Progenitor cell of endocrine pancreas (in vitro differentiated cells): ENCODE measurements around the gene STAT4. TPM values are rescaled to one million over a fixed set of nuclear protein-coding genes. Genes with fewer than 3 reads are reported as not detected.
A peak's percentile ranks its signal among the peaks of the same experiment; 100 is the strongest.

Experiments
- DNase-seq: peaks from one replicate; pipeline ENCODE4 v3.0.0; 2021; ENCODE audit warnings: low spot score; ENCODE audit not compliant: unreplicated experiment
- H3K27ac Mint-ChIP-seq: 2 replicates; pipeline ENCODE4 v1.8.0; 2021; ENCODE audit warnings: mild to moderate bottlenecking, moderate library complexity, mixed read lengths
- H3K27me3 Mint-ChIP-seq: 2 replicates; pipeline ENCODE4 v1.8.0; 2021; ENCODE audit warnings: mixed read lengths
- H3K36me3 Mint-ChIP-seq: 2 replicates; pipeline ENCODE4 v1.8.0; 2022; ENCODE audit warnings: mixed read lengths; ENCODE audit not compliant: insufficient read depth
- H3K4me1 Mint-ChIP-seq: 2 replicates; pipeline ENCODE4 v1.8.0; 2021; ENCODE audit warnings: low read depth, mixed read lengths
- H3K4me3 Mint-ChIP-seq: 2 replicates; pipeline ENCODE4 v1.8.0; 2021; ENCODE audit warnings: low read depth, mild to moderate bottlenecking, moderate library complexity, mixed read lengths
- H3K9me3 Mint-ChIP-seq: 2 replicates; pipeline ENCODE4 v1.8.0; 2021; ENCODE audit warnings: low read depth, mixed read lengths
- total RNA-seq: library from RNA; stranded (reverse); gene quantifications from 2 replicates; pipeline ENCODE4 v1.2.1, GENCODE V29; 2021
- TF ChIP-seq, protein P1 (sequence below): fragments of 200-600 bp; sonication (generic); IDR thresholded peaks from one replicate; pipeline ENCODE4 v1.5.0; 2021; ENCODE audit warnings: antibody characterized with exemption, mild to moderate bottlenecking; ENCODE audit not compliant: unreplicated experiment

The STAT4 gene
- total RNA-seq, 1 donor from 2014 or later: 18.8 TPM

DNA sequence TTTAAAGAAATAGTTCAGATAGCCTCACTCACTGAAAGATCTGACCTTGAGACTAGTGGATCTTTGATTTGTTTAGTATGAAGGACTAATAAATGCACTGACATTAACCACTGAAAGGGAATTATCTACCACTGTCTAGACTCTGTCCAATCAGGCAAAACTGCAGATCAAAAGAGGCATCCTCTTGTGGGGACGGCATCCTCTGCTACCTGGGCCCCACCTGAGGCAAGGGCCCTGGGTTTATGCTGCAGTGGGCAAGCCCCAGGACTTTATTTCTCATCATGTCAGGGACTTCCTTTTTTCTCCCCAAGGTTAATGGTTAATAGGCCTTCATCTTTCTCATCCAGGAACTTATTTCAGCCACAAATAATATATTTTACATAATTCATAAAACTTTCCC is 169.1 kb downstream of the STAT4 start:
- no peak for DNase-seq
- Mint-ChIP-seq H3K4me3 (no peak overlapping the region), H3K9me3 (no peaks in the 10 kb centered on the region), H3K4me1 (peaks cover 28% of the 10 kb centered on the region), H3K27me3 (no peaks in the 10 kb centered on the region), H3K27ac (peak overlapping the region; percentile 63), H3K36me3 (peaks cover 66% of the 10 kb centered on the region)
- TF ChIP-seq, protein P1, sequence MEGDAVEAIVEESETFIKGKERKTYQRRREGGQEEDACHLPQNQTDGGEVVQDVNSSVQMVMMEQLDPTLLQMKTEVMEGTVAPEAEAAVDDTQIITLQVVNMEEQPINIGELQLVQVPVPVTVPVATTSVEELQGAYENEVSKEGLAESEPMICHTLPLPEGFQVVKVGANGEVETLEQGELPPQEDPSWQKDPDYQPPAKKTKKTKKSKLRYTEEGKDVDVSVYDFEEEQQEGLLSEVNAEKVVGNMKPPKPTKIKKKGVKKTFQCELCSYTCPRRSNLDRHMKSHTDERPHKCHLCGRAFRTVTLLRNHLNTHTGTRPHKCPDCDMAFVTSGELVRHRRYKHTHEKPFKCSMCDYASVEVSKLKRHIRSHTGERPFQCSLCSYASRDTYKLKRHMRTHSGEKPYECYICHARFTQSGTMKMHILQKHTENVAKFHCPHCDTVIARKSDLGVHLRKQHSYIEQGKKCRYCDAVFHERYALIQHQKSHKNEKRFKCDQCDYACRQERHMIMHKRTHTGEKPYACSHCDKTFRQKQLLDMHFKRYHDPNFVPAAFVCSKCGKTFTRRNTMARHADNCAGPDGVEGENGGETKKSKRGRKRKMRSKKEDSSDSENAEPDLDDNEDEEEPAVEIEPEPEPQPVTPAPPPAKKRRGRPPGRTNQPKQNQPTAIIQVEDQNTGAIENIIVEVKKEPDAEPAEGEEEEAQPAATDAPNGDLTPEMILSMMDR: no peak

DNA sequence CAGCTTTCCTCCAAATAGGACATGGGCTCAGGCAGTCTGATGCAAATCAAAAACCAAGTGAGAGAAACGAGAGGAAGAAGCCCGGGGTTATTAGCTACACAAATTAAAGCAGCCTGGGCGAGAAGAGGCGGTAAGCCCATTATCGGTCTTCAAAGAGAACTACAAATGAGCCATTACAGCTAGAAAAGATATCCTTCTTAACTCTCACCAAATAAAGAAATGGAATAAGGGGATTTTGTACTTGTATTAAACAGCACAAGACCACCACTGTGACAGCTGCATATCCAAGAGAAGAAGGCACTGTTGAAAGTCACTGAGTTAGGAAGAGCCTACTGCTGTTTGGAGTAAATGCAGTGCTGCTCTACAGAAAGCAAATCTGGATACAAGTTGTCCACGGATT is 169.5 kb downstream of the STAT4 start:
- peak overlapping the region; percentile 96 for H3K27ac Mint-ChIP-seq
- TF ChIP-seq, protein P1: no peak
- H3K36me3 Mint-ChIP-seq: peaks cover 68% of the 10 kb centered on the region
- H3K9me3 Mint-ChIP-seq: no peaks in the 10 kb centered on the region
- DNase-seq: no peak
- no peaks in the 10 kb centered on the region for H3K27me3 Mint-ChIP-seq
- H3K4me1 Mint-ChIP-seq: peaks cover 28% of the 10 kb centered on the region
- no peak overlapping the region for H3K4me3 Mint-ChIP-seq

DNA sequence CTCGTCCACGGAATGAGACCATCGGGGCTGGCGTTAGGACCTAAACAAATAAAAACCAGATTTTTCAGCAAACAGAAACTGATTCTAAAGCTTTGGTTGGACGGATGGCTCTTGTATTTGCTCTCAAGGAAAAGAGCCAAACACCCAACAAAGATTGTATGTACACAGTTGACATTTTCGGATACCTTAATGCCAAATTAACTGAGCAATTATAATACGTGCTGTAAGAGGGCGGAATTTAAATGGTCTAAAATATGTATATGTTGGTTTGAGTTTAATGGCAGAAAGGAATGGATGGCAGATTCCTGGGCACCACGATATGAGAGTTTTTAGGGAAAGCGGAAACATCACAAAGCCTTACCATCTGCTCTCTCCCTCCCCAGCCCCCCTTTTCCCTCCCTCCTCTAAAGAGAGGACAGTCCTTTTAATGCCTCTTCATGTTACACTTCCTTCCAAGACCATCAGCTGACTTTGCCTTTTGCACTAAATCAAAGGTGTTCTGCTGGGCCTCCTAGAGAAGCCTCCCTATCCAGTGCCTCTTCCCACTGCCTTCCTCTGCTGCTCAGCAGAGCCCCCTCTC is 170.1 kb downstream of the STAT4 start:
- no peaks in the 10 kb centered on the region for H3K9me3 Mint-ChIP-seq
- H3K36me3 Mint-ChIP-seq: peaks cover 69% of the 10 kb centered on the region
- no peak for DNase-seq
- H3K27me3 Mint-ChIP-seq: no peaks in the 10 kb centered on the region
- H3K27ac Mint-ChIP-seq: peak overlapping the region; percentile 96
- TF ChIP-seq, protein P1: no peak
- H3K4me3 Mint-ChIP-seq: peak overlapping the region; percentile 35
- H3K4me1 Mint-ChIP-seq: peaks cover 28% of the 10 kb centered on the region

DNA sequence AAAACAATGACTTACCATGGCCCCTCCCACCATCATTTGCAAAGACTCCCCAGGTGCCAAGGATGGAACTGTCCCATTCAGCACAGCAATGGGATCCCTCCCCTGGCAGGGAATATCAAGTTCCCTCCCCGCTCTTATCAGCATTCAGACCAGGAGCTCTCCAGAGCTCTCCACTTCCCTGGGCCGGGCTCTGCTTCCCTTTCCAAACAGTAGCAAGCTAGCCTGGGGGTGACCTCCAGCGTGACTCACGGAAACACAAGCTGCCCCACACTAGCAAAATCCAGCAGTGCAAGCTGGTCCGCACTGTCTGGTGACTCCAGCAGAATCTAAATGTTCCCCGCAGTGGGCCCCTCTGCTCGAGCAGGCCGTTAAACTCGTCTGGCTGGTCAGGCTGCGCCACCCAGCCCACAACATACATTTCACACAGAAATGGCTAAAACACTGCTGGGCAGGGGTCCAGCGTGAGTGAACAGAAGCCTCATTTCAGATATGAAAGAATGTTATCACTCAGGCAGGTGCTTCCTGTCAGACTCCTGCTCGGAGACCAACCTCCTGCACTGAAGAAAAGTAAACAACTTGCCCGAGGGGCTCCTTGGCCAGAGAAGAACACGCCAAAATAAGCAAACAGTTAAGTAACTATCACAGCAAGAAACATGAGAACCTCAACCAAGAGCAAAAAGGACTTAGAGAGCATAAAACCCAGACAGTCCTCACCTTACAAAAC is 170.7 kb downstream of the STAT4 start:
- Mint-ChIP-seq H3K27ac (peak overlapping the region; percentile 96), H3K4me1 (peaks cover 28% of the 10 kb centered on the region), H3K4me3 (peak overlapping the region; percentile 35), H3K36me3 (peaks cover 69% of the 10 kb centered on the region), H3K9me3 (no peaks in the 10 kb centered on the region), H3K27me3 (no peaks in the 10 kb centered on the region)
- TF ChIP-seq, protein P1: no peak
- peak; percentile 48 for DNase-seq

Other genes starting within 250 kb of the STAT4 start
- gene STAT1, start 136.8 kb downstream of the STAT4 start, total RNA-seq: 264 and 274 TPM in 2 replicates
- gene MYO1B, start 94.4 kb upstream of the STAT4 start, total RNA-seq: 157 and 158 TPM in 2 replicates